ENCODE results near the gene EEF1B2. TPM values are rescaled to one million over a fixed set of nuclear protein-coding genes. Genes with fewer than 3 reads are reported as not detected.

The EEF1B2 gene
- total RNA-seq, 4 donors from 2014 or later: 237 to 689 (median 502) TPM

DNA sequence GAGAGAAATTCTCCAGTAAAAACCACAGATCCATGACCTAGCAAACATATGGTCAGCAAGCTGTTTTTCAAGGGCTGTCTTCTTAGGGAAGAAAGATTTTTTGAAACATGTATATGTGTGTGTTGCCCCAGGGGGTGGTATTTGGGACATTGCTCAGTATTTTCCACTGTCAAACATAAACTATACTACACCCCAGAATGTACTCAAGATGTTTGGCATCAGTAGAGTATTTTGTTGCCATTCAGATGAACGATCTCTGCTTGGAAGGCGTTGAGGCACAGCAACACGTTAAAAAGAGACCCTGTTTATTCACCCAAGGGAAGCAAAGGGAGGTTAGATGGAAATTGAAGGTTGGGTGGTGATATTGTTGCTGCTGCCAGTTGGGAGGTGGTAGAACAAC lies 30.0 kb downstream of the EEF1B2 start:
- Histone ChIP-seq H3K27ac (no peak overlapping the region), H3K9me3 (no peaks in the 10 kb centered on the region), H3K4me1 (peaks cover 9% of the 10 kb centered on the region), H3K27me3 (no peaks in the 10 kb centered on the region), H3K36me3 (no peaks in the 10 kb centered on the region), H3K4me3 (no peak overlapping the region)
- no peak for TF ChIP-seq EP300 (IDR thresholded peaks at IDR 0.05)
- TF ChIP-seq POLR2A (IDR thresholded peaks at IDR 0.05): no peak
- TF ChIP-seq, protein P1, sequence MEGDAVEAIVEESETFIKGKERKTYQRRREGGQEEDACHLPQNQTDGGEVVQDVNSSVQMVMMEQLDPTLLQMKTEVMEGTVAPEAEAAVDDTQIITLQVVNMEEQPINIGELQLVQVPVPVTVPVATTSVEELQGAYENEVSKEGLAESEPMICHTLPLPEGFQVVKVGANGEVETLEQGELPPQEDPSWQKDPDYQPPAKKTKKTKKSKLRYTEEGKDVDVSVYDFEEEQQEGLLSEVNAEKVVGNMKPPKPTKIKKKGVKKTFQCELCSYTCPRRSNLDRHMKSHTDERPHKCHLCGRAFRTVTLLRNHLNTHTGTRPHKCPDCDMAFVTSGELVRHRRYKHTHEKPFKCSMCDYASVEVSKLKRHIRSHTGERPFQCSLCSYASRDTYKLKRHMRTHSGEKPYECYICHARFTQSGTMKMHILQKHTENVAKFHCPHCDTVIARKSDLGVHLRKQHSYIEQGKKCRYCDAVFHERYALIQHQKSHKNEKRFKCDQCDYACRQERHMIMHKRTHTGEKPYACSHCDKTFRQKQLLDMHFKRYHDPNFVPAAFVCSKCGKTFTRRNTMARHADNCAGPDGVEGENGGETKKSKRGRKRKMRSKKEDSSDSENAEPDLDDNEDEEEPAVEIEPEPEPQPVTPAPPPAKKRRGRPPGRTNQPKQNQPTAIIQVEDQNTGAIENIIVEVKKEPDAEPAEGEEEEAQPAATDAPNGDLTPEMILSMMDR (IDR thresholded peaks at IDR 0.05): no peak
- no peak for TF ChIP-seq POLR2AphosphoS5 (IDR thresholded peaks at IDR 0.05)
- 66% methylated on average over 3 of the region's 3 CpGs for WGBS
- DNase-seq (ENCODE audit: low spot score in 2 of 2): no peak

DNA sequence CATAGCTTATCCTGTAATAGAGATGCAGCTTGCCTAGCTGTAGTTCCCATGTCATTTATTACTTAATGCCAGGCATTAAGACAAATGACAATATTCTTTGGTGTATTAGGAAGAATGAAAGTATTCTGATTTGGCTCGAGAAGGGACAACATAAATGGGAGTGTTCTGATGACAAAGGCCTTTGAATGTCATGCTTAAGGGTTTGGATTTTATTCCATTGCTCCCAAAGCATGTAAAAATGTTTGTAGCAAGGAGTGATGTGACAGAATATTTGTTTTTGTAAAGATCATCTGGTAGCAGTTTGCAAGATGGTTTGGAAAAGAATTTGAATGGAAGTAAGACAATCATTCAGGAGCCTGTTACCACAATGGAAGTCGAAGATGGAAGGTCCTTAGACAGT lies 30.4 kb downstream of the EEF1B2 start:
- TF ChIP-seq, protein P1 (IDR thresholded peaks at IDR 0.05): no peak
- TF ChIP-seq POLR2AphosphoS5 (IDR thresholded peaks at IDR 0.05) (no peak), EP300 (IDR thresholded peaks at IDR 0.05) (no peak), POLR2A (IDR thresholded peaks at IDR 0.05) (no peak)
- no peak overlapping the region for H3K27ac ChIP-seq
- DNase-seq (ENCODE audit: low spot score in 2 of 2): no peak

DNA sequence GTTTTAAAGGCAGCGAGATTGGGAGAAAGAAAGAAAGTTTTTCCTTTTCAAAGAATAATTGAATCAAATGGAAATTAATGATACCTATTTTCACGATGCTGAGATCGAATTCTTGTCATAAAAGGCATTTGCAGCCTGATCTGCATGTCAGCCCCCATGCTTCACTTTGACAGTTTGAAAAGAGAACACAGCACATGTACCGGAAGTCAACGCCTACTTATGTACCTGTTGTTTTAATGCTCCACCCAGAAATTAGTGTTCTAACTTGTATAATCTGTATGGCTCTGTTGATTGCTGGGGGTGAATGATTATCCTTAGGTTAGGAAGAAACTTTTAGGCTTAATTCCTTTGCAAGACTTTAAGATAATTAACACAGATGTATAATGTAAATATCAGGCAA lies 31.0 kb downstream of the EEF1B2 start:
- no peak overlapping the region for H3K27ac ChIP-seq
- WGBS: 77% methylated on average over 5 of the region's 5 CpGs

More for the DNA sequence above, 30.4 kb downstream of the EEF1B2 start:
- Histone ChIP-seq H3K4me1 (peaks cover 9% of the 10 kb centered on the region), H3K36me3 (no peaks in the 10 kb centered on the region), H3K9me3 (no peaks in the 10 kb centered on the region), H3K27me3 (no peaks in the 10 kb centered on the region), H3K4me3 (no peak overlapping the region)
- WGBS: 72% methylated on average over 2 of the region's 2 CpGs

DNA sequence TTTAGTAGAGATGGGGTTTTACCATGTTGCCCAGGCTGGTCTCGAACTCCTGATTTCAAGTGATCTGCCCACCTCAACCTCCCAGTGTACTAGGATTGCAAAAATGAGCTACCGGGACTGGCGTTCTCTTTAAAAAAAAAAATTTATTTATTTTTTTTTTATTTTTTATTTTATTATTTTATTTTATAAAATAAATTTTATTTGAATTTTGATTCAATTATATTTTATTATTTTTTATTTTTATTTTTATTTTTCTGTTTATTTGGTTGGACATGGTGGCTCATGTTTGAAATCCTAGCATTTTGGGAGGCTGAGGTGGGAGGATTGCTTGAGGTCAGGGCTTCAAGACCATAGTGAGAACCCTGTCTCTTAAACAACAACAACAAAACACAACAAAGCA lies 32.5 kb downstream of the EEF1B2 start:
- 93% methylated on average over 3 of the region's 3 CpGs for WGBS
- no peak for DNase-seq (ENCODE audit: low spot score in 2 of 2)
- TF ChIP-seq, protein P1 (IDR thresholded peaks at IDR 0.05): no peak
- TF ChIP-seq POLR2A (IDR thresholded peaks at IDR 0.05) (no peak), POLR2AphosphoS5 (IDR thresholded peaks at IDR 0.05) (no peak), EP300 (IDR thresholded peaks at IDR 0.05) (no peak)
- H3K27me3 ChIP-seq: no peaks in the 10 kb centered on the region
- H3K9me3 ChIP-seq: no peaks in the 10 kb centered on the region
- no peak overlapping the region for H3K27ac ChIP-seq
- peaks cover 9% of the 10 kb centered on the region for H3K4me1 ChIP-seq
- H3K36me3 ChIP-seq: no peaks in the 10 kb centered on the region
- no peak overlapping the region for H3K4me3 ChIP-seq

More for the DNA sequence above, 31.0 kb downstream of the EEF1B2 start:
- no peaks in the 10 kb centered on the region for H3K27me3 ChIP-seq
- TF ChIP-seq EP300 (IDR thresholded peaks at IDR 0.05) (no peak), POLR2AphosphoS5 (IDR thresholded peaks at IDR 0.05) (no peak), POLR2A (IDR thresholded peaks at IDR 0.05) (no peak)
- TF ChIP-seq, protein P1 (IDR thresholded peaks at IDR 0.05): no peak
- no peaks in the 10 kb centered on the region for H3K36me3 ChIP-seq
- DNase-seq (ENCODE audit: low spot score in 2 of 2): no peak
- no peaks in the 10 kb centered on the region for H3K9me3 ChIP-seq
- H3K4me1 ChIP-seq: peaks cover 9% of the 10 kb centered on the region
- H3K4me3 ChIP-seq: no peak overlapping the region

DNA sequence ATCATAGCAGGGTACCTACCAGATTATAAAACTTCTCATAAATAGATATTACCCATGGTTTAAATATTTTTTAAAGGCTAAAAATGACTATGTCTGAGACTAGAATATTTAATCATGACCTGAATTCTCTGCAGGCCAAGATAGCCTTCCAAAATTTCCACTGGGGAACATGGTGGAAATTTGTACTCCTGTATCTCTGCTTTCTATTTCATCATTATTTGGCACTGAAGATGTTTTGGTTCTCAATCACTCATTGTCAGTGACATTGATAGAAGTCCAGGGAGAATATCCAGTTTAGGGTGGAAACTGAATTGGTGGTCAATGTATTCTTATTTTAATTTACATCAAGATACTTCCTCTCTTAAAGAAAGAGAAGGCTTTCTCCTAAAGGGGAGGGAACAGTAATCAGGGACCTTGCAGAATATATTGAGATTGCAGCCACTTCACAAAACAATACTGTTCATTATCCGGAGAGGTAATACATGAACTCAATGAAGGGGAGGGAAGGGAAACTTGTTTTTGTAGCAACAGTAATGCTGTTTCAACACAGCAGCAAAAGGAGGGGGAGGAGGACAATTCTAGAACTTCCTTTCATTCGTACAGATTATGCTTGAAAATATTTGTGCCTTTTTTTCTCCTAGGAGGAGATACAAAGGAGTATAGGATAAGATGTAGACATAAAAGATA lies 34.1 kb downstream of the EEF1B2 start:
- 45% methylated on average over 2 of the region's 2 CpGs for WGBS

More for the DNA sequence above, 34.1 kb downstream of the EEF1B2 start:
- H3K4me3 ChIP-seq: no peak overlapping the region
- TF ChIP-seq, protein P1 (IDR thresholded peaks at IDR 0.05): no peak
- TF ChIP-seq POLR2A (IDR thresholded peaks at IDR 0.05): no peak
- TF ChIP-seq EP300 (IDR thresholded peaks at IDR 0.05): no peak
- TF ChIP-seq POLR2AphosphoS5 (IDR thresholded peaks at IDR 0.05): no peak
- no peaks in the 10 kb centered on the region for H3K36me3 ChIP-seq
- H3K27ac ChIP-seq: no peak overlapping the region
- no peaks in the 10 kb centered on the region for H3K27me3 ChIP-seq
- DNase-seq (ENCODE audit: low spot score in 2 of 2): no peak
- peaks cover 15% of the 10 kb centered on the region for H3K4me1 ChIP-seq
- no peaks in the 10 kb centered on the region for H3K9me3 ChIP-seq

All from suprapubic skin (tissue), 4 donors.